OCI-LY1 (cell line): ENCODE measurements around the gene OGDHL.
"Not testable (repeated sequence)": the region's sequence is repeated elsewhere in the genome, so short reads cannot be mapped to it uniquely, and the experiment has no call there.

Source experiments
- H2AFZ ChIP-seq: fragments of 200-600 bp; sonication (generic), shearing (Covaris generic); 2 replicates; pipeline ENCODE4 v1.6.0; 2014; ENCODE audit warnings: antibody characterized with exemption, mild to moderate bottlenecking, low read length
- H3F3A ChIP-seq: fragments of 200-600 bp; sonication (generic), shearing (Covaris generic); 2 replicates; pipeline ENCODE4 v1.6.0; 2014; ENCODE audit warnings: mild to moderate bottlenecking, antibody characterized with exemption, low read length, moderate library complexity; ENCODE audit not compliant: insufficient read depth
- H3K27ac ChIP-seq: fragments of 200-600 bp; sonication (generic); 2 replicates; pipeline ENCODE4 v1.5.1; 2014; ENCODE audit warnings: low read length, mixed run types, mild to moderate bottlenecking, low read depth; ENCODE audit not compliant: poor library complexity, severe bottlenecking
- H3K27me3 ChIP-seq: fragments of 200-600 bp; sonication (generic); 2 replicates; pipeline ENCODE4 v1.6.0; 2014; ENCODE audit warnings: antibody characterized with exemption, mild to moderate bottlenecking, low read length, moderate library complexity; ENCODE audit not compliant: insufficient read depth
- H3K36me3 ChIP-seq: fragments of 200-600 bp; sonication (generic); 2 replicates; pipeline ENCODE4 v1.6.1; 2014; ENCODE audit warnings: mild to moderate bottlenecking, antibody characterized with exemption, low read length, moderate library complexity, mixed read lengths; ENCODE audit not compliant: insufficient read depth
- H3K4me1 ChIP-seq: fragments of 200-600 bp; sonication (generic); 2 replicates; pipeline ENCODE4 v1.5.1; 2014; ENCODE audit warnings: mild to moderate bottlenecking, low read length, moderate library complexity; ENCODE audit not compliant: insufficient read depth, severe bottlenecking
- H3K4me2 ChIP-seq: fragments of 200-600 bp; sonication (generic), shearing (Covaris generic); 2 replicates; pipeline ENCODE4 v1.6.1; 2014; ENCODE audit warnings: low read length
- H3K4me3 ChIP-seq: fragments of 200-600 bp; sonication (generic); 2 replicates; pipeline ENCODE4 v1.5.1; 2014; ENCODE audit warnings: low read length, low read depth, mild to moderate bottlenecking, mixed read lengths; ENCODE audit not compliant: poor library complexity, severe bottlenecking
- H3K79me2 ChIP-seq: fragments of 200-600 bp; shearing (Covaris generic); 2 replicates; pipeline ENCODE4 v1.6.1; 2016; ENCODE audit warnings: mixed run types, low read length, mixed read lengths; ENCODE audit not compliant: insufficient read depth
- H3K9ac ChIP-seq: fragments of 200-600 bp; sonication (generic), shearing (Covaris generic); 2 replicates; pipeline ENCODE4 v1.6.1; 2014; ENCODE audit warnings: mild to moderate bottlenecking, low read length, mixed read lengths
- H3K9me2 ChIP-seq: fragments of 200-600 bp; sonication (generic), shearing (Covaris generic); 2 replicates; pipeline ENCODE4 v1.6.1; 2014; ENCODE audit warnings: low read depth, mild to moderate bottlenecking, low read length, mixed read lengths
- H3K9me3 ChIP-seq: fragments of 200-600 bp; shearing (Covaris generic); 2 replicates; pipeline ENCODE4 v1.6.1; 2014; ENCODE audit warnings: low read length, mixed read lengths
- H4K20me1 ChIP-seq: fragments of 200-600 bp; sonication (generic), shearing (Covaris generic); 2 replicates; pipeline ENCODE4 v1.6.0; 2016; ENCODE audit warnings: mild to moderate bottlenecking, low read length; ENCODE audit not compliant: insufficient read depth
- CTCF ChIP-seq: fragments of 200-600 bp; sonication (generic), shearing (Covaris generic); IDR thresholded peaks from 2 replicates; pipeline ENCODE4 v1.5.1; 2017; ENCODE audit warnings: mild to moderate bottlenecking, antibody characterized with exemption, low read length, moderate library complexity, mixed read lengths
- EZH2 ChIP-seq: fragments of 200-600 bp; sonication (generic), shearing (Covaris generic); IDR thresholded peaks from 2 replicates; pipeline ENCODE4 v1.8.0; 2017; ENCODE audit warnings: borderline replicate concordance, mixed run types, mild to moderate bottlenecking, antibody characterized with exemption, low read length, moderate library complexity, mixed read lengths

OGDHL gene

DNA sequence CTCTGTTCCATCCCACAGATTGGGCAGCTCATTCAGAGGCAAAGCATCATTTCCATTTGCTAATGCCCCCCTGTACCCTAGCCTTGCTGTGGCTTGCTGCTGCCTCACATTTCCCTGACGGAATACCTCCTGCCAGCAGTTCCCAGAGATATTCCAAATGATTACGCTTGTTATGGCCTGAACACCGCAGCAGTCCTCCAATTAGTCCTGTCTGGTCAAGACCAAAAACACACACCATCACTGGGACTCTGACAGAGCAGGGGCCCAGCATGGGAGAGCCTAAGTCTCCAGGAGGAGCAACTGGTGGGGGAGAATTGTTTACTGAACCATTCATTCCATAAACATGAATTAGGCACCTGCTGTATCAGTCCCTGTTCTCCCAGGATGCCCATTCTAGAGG lies 6.1 kb downstream of the OGDHL start:
- Histone ChIP-seq H4K20me1 (no peaks in the 10 kb centered on the region), H2AFZ (no peak overlapping the region), H3K4me1 (peaks cover 6% of the 10 kb centered on the region), H3K4me3 (no peak overlapping the region), H3K27ac (no peak overlapping the region), H3K4me2 (no peak overlapping the region), H3K9me3 (no peaks in the 10 kb centered on the region), H3K9ac (no peak overlapping the region), H3K36me3 (no peaks in the 10 kb centered on the region), H3K27me3 (no peaks in the 10 kb centered on the region), H3K9me2 (no peaks in the 10 kb centered on the region), H3F3A (no peaks in the 10 kb centered on the region), H3K79me2 (no peaks in the 10 kb centered on the region)
- no peak for TF ChIP-seq CTCF
- no peak for TF ChIP-seq EZH2

DNA sequence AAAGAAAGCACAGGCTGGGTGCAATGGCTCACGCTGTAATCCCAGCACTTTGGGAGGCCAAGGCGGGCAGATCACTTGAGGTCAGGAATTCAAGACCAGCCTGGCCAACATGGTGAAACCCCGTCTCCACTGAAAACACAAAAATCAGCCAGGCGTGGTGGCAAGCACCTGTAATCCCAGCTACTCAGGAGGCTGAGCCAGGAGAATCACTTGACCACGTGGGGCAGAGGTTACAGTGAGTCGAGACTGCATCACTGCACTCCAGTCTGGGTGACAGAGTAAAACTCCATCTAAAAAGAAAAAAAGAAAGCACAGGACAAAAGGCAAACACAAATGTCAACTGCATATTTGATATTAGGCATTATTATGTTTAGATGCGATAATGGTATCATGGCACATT lies 7.2 kb downstream of the OGDHL start:
- H4K20me1 ChIP-seq, H3K4me2 ChIP-seq, H3K9me2 ChIP-seq, H3K4me1 ChIP-seq, H3K79me2 ChIP-seq, H3K9me3 ChIP-seq, H3K4me3 ChIP-seq, H3K9ac ChIP-seq, H3K27ac ChIP-seq, H3K27me3 ChIP-seq, H2AFZ ChIP-seq, H3F3A ChIP-seq, H3K36me3 ChIP-seq: not testable (repeated sequence)

- no peaks in the 10 kb centered on the region for H3K36me3 ChIP-seq
- H3F3A ChIP-seq, result no peaks in the 10 kb centered on the region
- TF ChIP-seq CTCF, result no peak
- TF ChIP-seq EZH2, result no peak
- no peaks in the 10 kb centered on the region for H4K20me1 ChIP-seq
- H2AFZ ChIP-seq, result no peak overlapping the region
- no peak overlapping the region for H3K9ac ChIP-seq
- H3K4me3 ChIP-seq, result no peak overlapping the region
- H3K79me2 ChIP-seq, result no peaks in the 10 kb centered on the region
- no peaks in the 10 kb centered on the region for H3K4me1 ChIP-seq
- H3K27me3 ChIP-seq, result no peaks in the 10 kb centered on the region
- H3K4me2 ChIP-seq, result no peak overlapping the region
- no peak overlapping the region for H3K27ac ChIP-seq
- no peaks in the 10 kb centered on the region for H3K9me3 ChIP-seq
- H3K9me2 ChIP-seq, result no peaks in the 10 kb centered on the region
Measured at GRCh38 chr10:49752584-49752983, 9.5 kb downstream of the OGDHL start.

- Histone ChIP-seq H3K9me3 (no peaks in the 10 kb centered on the region), H3K27ac (no peak overlapping the region), H3K27me3 (no peaks in the 10 kb centered on the region), H3K4me2 (no peak overlapping the region), H3K36me3 (no peaks in the 10 kb centered on the region), H3K79me2 (no peaks in the 10 kb centered on the region), H3K4me1 (no peaks in the 10 kb centered on the region), H3F3A (no peaks in the 10 kb centered on the region), H2AFZ (no peak overlapping the region), H3K9me2 (no peaks in the 10 kb centered on the region), H3K9ac (no peak overlapping the region), H4K20me1 (no peaks in the 10 kb centered on the region), H3K4me3 (no peak overlapping the region)
- TF ChIP-seq EZH2 (no peak), CTCF (no peak)
Measured at GRCh38 chr10:49751636-49752510, 10.2 kb downstream of the OGDHL start.
